BJ (cell line): ENCODE data around the gene PRKAG2. TPM values are rescaled to one million over a fixed set of nuclear protein-coding genes. Genes with fewer than 3 reads are reported as not detected.
"Not testable (repeated sequence)": the region's sequence is repeated elsewhere in the genome, so short reads cannot be mapped to it uniquely, and the experiment has no call there.

ENCODE experiments used
- CTCF ChIA-PET: fragments of 350-600 bp; formaldehyde crosslinking; extraction: SDS; loops from one replicate; lab custom pipeline; 2021; ENCODE audit warnings: antibody characterized with exemption, inconsistent platforms; lab: Yijun Ruan, JAX
- POLR2A ChIA-PET: fragments of 300-600 bp; sonication (Branson Sonifier 250); formaldehyde crosslinking; extraction: SDS; loops from one replicate; lab custom pipeline; 2021; ENCODE audit warnings: antibody characterized with exemption; lab: Charles Lee
- DNase-seq: peaks from one replicate; pipeline ENCODE4 v3.0.0-alpha.2; 2011; ENCODE audit warnings: low read depth
- H3K27me3 ChIP-seq: 2 replicates; pipeline ENCODE4 v1.6.0; 2011; ENCODE audit warnings: low read length; ENCODE audit not compliant: control insufficient read depth, insufficient read depth
- H3K36me3 ChIP-seq: 2 replicates; pipeline ENCODE4 v1.5.1; 2011; ENCODE audit warnings: low read length; ENCODE audit not compliant: control insufficient read depth, insufficient read depth
- H3K4me3 ChIP-seq: 2 replicates; pipeline ENCODE4 v1.5.1; 2011; ENCODE audit warnings: low read depth, mild to moderate bottlenecking, control low read depth, low read length
- polyA plus RNA-seq: library from polyadenylated mRNA; depleted of rRNA; stranded (reverse); fragments of >200 nt; gene quantifications from 2 replicates; pipeline ENCODE4 v1.2.3, GENCODE V29; 2011
- TF ChIP-seq, protein P1 (sequence below): IDR thresholded peaks from 2 replicates; pipeline ENCODE4 v1.5.1; 2011; ENCODE audit warnings: low read depth, mild to moderate bottlenecking, control low read depth, inconsistent platforms, low read length, moderate library complexity; ENCODE audit not compliant: insufficient read depth

PRKAG2 gene
- polyA plus RNA-seq, 1 experiment, result 11.3 TPM

GRCh38 chr7:151752037-151752436, 124.9 kb downstream of the PRKAG2 start:
- no peaks in the 10 kb centered on the region for H3K36me3 ChIP-seq
- TF ChIP-seq, protein P1, sequence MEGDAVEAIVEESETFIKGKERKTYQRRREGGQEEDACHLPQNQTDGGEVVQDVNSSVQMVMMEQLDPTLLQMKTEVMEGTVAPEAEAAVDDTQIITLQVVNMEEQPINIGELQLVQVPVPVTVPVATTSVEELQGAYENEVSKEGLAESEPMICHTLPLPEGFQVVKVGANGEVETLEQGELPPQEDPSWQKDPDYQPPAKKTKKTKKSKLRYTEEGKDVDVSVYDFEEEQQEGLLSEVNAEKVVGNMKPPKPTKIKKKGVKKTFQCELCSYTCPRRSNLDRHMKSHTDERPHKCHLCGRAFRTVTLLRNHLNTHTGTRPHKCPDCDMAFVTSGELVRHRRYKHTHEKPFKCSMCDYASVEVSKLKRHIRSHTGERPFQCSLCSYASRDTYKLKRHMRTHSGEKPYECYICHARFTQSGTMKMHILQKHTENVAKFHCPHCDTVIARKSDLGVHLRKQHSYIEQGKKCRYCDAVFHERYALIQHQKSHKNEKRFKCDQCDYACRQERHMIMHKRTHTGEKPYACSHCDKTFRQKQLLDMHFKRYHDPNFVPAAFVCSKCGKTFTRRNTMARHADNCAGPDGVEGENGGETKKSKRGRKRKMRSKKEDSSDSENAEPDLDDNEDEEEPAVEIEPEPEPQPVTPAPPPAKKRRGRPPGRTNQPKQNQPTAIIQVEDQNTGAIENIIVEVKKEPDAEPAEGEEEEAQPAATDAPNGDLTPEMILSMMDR, result no peak
- POLR2A ChIA-PET, result no interaction called here
- CTCF ChIA-PET, result no interaction called here
- no peaks in the 10 kb centered on the region for H3K27me3 ChIP-seq
- no peak for DNase-seq
- no peak overlapping the region for H3K4me3 ChIP-seq

GRCh38 chr7:151748733-151749132, 128.2 kb downstream of the PRKAG2 start:
- TF ChIP-seq, protein P1, result no peak
- no peak overlapping the region for H3K4me3 ChIP-seq
- ChIA-PET POLR2A (no interaction called here), CTCF (no interaction called here)
- DNase-seq, result no peak
- H3K27me3 ChIP-seq, result no peaks in the 10 kb centered on the region
- H3K36me3 ChIP-seq, result no peaks in the 10 kb centered on the region

- CTCF ChIA-PET, POLR2A ChIA-PET, H3K36me3 ChIP-seq, H3K4me3 ChIP-seq, DNase-seq, H3K27me3 ChIP-seq: not testable (repeated sequence)
Measured at GRCh38 chr7:151748021-151748420, 128.9 kb downstream of the PRKAG2 start.

DNA sequence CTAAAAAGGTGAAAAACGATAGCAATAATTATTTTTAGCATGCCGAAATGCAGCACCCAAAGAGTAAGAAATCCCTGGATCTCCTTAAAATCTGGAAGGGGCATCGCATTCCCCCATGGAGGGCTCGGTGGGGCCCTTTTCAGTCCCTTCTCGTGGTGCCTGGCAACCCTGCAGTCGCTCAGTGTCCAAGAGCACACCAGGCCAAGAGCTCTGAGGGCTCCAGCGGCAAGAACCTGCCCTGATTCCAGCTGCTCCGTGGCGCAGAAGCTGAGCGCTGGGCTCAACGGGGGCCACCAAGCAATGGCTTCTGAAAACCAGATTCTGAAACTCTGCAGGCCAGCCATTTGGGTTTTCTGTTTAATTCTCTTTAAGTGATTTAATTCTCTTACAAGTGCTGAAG, 131.2 kb downstream of the PRKAG2 start:
- CTCF ChIA-PET, result interaction anchor here (1.0 to 4.1 kb wide), 4 partner anchors 9 to 172 kb away, joined by 3 to 23 read pairs (median 3); no protein-coding TSS in a partner anchor
- TF ChIP-seq, protein P1, result no peak

DNA sequence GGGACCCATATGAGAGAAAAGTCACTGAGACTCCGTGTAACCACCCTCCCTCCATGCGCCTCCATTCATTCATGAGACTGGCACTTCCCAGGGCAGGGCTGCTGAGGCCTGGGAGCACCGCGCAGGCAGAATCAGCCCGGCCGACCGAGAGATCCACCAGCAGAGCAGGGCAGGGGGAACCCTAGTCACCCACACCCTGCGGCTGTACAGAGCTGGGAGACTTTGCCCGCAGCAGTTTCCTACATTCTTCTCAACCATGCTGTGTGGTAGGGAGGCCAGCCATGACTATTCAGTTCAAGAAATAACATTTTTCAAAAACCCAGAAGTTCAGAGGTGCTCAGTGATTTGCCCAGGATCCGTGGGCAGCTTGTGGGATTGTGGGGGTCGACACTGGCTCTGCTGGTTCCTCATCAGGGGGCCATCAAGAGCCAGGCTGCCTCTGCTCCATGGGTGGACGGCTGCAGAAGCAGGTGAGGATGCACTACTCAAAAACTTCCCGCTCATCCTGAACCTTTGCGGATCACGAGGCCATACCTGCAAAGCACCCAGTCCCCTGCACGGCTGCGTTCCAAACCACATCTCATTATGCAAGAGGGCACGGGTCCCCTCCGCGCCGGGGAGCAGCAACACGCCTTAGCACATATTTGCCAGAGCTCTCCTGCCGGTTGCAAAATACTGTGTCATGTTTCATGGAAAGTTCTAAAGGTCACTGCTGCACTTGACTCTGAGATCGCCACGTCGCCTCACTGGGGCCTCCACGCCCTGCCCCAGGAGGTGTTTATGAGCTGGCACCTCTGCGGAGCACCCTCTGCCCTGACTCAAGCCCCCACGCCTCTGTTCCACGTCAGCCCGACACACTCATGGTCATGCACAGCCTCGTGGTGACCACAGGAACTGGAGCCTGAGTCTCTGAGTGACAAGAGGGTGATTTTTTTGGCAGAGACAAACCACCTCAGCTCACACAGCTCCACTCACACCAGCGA, 132.0 kb downstream of the PRKAG2 start:
- H3K27me3 ChIP-seq, result no peaks in the 10 kb centered on the region
- TF ChIP-seq, protein P1, result peak; percentile 49
- CTCF ChIA-PET, result interaction anchor here (0.6 to 4.1 kb wide), 7 partner anchors 10 to 424 kb away, joined by 3 to 23 read pairs (median 3); no protein-coding TSS in a partner anchor
- no peak overlapping the region for H3K4me3 ChIP-seq
- no peak for DNase-seq
- no peaks in the 10 kb centered on the region for H3K36me3 ChIP-seq
- POLR2A ChIA-PET, result no interaction called here

More for the DNA sequence above, 131.2 kb downstream of the PRKAG2 start:
- H3K4me3 ChIP-seq, result no peak overlapping the region
- DNase-seq, result no peak
- POLR2A ChIA-PET, result no interaction called here
- H3K27me3 ChIP-seq, result no peaks in the 10 kb centered on the region
- no peaks in the 10 kb centered on the region for H3K36me3 ChIP-seq
